Kidney (tissue), 14 donors: ENCODE results near the gene FLAD1. TPM values are rescaled to one million over a fixed set of nuclear protein-coding genes. Genes with fewer than 3 reads are reported as not detected.

Experiments
- DNase-seq, 5 donors: peaks; one replicate each; pipeline ENCODE4 v3.0.0-alpha.2; 2013 to 2020
- FAIRE-seq: peaks from 2 replicates; lab custom pipeline; 2012; peaks lifted over from hg19 to GRCh38; lab: Jason Lieb, UNC
- H3K27ac ChIP-seq, 2 donors: one replicate each; pipeline ENCODE4 v1.7.0; 2013; ENCODE audit warnings: low read depth in 2 of 2, low read length in 2 of 2, inconsistent platforms in 1 of 2
- H3K27me3 ChIP-seq: one replicate; pipeline ENCODE4 v1.7.1; 2013; ENCODE audit warnings: low read length, inconsistent platforms; ENCODE audit not compliant: control insufficient read depth, insufficient read depth
- H3K36me3 ChIP-seq, 3 donors: one replicate each; pipeline versions ENCODE4 v1.7.0 to v1.7.1; 2013; ENCODE audit warnings: low read length in 3 of 3, control low read depth in 1 of 3, inconsistent platforms in 1 of 3; ENCODE audit not compliant: insufficient read depth in 3 of 3, control insufficient read depth in 2 of 3
- H3K4me1 ChIP-seq, 3 donors: one replicate each; pipeline versions ENCODE4 v1.7.0 to v1.7.1; 2013; ENCODE audit warnings: low read length in 3 of 3, inconsistent platforms in 1 of 3, low read depth in 1 of 3; ENCODE audit not compliant: control insufficient read depth in 2 of 3, insufficient read depth in 2 of 3
- H3K4me3 ChIP-seq, 3 donors: one replicate each; pipeline versions ENCODE4 v1.7.0 to v1.8.1; 2013; ENCODE audit warnings: low read length in 3 of 3, control low read depth in 1 of 3, inconsistent platforms in 1 of 3
- H3K9ac ChIP-seq, 3 donors: one replicate each; pipeline versions ENCODE4 v1.7.0 to v1.7.1; 2013; ENCODE audit warnings: low read length in 3 of 3, control low read depth in 1 of 3, inconsistent platforms in 1 of 3
- H3K9me3 ChIP-seq, 3 donors: one replicate each; pipeline versions ENCODE4 v1.7.0 to v1.7.1; 2013; ENCODE audit warnings: low read length in 3 of 3, control low read depth in 1 of 3, inconsistent platforms in 1 of 3; ENCODE audit not compliant: control insufficient read depth in 2 of 3, insufficient read depth in 1 of 3
- intact Hi-C: fragments of 100-400 bp; cut with DNase I; formaldehyde crosslinking; loops from one replicate; pipeline ENCODE4 v1.11.1; 2022
- polyA plus RNA-seq: library from polyadenylated mRNA; stranded (reverse); fragments of 350-450 nt; fragmentation: Illumina TruSeq; extraction: RNeasy Lipid Tissue Mini Kit (QIAGEN cat#74804); gene quantifications from one replicate; pipeline ENCODE4 v1.2.3, GENCODE V29; 2014; ENCODE audit warnings: low read depth, low replicate concordance; ENCODE audit not compliant: insufficient read depth
- total RNA-seq: library from RNA; stranded (reverse); fragmentation: NEBNext Ultra II Directional; extraction: Animal tissue kit (Norgen Biotek cat#: 25700); gene quantifications from one replicate; pipeline ENCODE4 v1.2.1, GENCODE V29; 2021
- TF ChIP-seq, protein P1 (sequence below): IDR thresholded peaks from 3 replicates; pipeline ENCODE4 v1.5.1; 2012; ENCODE audit warnings: mild to moderate bottlenecking, moderate library complexity, borderline replicate concordance; ENCODE audit not compliant: insufficient read depth; ENCODE audit errors: extremely low read depth
- donor health status: control.
- donor health status: control.
- donor health status: control.
- donor health status: control.
- donor health status: control.
- donor health status: DM: yes; HTN: yes; CAD: no.
- donor health status: Normal renal cell carcinoma (clear cell type).

The FLAD1 gene
- total and polyA plus RNA-seq, 2 donors from 2014 or later, result 34.1 to 37.9 TPM

DNA sequence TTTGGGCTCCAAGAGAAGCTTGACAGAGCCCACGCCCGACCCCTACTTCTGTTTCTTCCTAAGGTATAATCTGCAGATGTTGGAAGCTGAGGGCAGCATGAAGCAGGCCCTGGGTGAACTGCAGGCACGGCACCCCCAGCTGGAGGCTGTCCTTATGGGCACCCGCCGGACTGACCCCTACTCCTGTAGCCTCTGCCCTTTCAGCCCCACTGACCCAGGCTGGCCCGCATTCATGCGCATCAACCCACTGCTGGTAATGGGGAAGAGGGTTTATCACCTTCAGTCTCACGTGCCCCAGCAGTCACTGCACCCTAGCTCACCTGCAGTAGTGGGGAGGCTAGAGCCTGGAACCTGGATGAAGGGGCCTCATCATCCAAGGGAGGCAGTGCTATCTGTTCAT is 7.1 kb downstream of the FLAD1 start:
- intact Hi-C loops, result no loop called here
- H3K27ac ChIP-seq, result no peak overlapping the region
- H3K4me1 ChIP-seq, result no peaks in the 10 kb centered on the region
- H3K9ac ChIP-seq, result no peak overlapping the region
- peak in 1 of 5 donors; percentile 51 for DNase-seq
- H3K4me3 ChIP-seq, result no peak overlapping the region
- peaks cover 2 to 16% (median 5%) of the 10 kb centered on the region in 3 donors for H3K36me3 ChIP-seq
- TF ChIP-seq, protein P1, sequence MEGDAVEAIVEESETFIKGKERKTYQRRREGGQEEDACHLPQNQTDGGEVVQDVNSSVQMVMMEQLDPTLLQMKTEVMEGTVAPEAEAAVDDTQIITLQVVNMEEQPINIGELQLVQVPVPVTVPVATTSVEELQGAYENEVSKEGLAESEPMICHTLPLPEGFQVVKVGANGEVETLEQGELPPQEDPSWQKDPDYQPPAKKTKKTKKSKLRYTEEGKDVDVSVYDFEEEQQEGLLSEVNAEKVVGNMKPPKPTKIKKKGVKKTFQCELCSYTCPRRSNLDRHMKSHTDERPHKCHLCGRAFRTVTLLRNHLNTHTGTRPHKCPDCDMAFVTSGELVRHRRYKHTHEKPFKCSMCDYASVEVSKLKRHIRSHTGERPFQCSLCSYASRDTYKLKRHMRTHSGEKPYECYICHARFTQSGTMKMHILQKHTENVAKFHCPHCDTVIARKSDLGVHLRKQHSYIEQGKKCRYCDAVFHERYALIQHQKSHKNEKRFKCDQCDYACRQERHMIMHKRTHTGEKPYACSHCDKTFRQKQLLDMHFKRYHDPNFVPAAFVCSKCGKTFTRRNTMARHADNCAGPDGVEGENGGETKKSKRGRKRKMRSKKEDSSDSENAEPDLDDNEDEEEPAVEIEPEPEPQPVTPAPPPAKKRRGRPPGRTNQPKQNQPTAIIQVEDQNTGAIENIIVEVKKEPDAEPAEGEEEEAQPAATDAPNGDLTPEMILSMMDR, result no peak
- no peaks in the 10 kb centered on the region for H3K9me3 ChIP-seq
- H3K27me3 ChIP-seq, result no peaks in the 10 kb centered on the region
- no peak for FAIRE-seq

DNA sequence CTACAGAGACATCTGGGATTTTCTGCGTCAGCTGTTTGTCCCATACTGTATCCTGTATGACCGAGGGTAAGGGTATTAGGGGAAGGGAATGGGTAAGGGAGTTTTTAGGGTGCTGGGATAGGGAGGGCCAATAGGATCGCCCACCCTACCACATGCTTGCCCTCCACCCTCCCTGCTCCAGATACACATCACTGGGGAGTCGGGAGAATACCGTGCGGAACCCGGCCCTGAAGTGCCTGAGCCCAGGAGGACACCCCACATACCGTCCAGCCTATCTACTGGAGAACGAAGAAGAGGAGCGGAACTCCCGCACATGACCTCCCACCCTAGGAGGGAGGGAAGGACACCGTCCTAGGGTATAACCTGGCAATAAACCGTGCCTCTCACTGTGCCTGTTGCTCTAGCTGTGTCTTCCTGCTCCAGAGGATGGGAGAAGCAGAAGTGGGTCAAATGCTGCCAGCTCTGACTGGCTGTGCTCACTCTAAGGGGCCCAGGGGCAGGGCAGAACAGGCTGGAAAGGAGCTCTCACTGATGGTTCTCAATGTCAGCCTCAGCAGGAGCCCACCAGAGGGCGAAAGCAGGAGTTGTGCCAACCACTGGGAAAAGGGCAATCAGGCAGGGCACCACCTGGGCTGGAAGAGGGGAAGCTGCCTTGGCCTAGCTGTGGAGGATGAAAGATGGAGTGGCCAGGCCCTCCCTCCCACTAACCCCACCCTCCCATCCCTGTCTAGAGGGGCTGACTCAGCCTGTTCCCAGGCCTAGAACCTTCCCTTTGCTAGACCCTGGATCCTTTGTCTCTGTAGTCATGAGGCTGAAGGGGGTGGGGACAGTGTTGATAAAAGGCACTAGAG is 9.8 kb downstream of the FLAD1 start:
- FAIRE-seq (no peak), DNase-seq (peak in 1 of 5 donors; percentile 49)
- TF ChIP-seq, protein P1, result peak; percentile 15

DNA sequence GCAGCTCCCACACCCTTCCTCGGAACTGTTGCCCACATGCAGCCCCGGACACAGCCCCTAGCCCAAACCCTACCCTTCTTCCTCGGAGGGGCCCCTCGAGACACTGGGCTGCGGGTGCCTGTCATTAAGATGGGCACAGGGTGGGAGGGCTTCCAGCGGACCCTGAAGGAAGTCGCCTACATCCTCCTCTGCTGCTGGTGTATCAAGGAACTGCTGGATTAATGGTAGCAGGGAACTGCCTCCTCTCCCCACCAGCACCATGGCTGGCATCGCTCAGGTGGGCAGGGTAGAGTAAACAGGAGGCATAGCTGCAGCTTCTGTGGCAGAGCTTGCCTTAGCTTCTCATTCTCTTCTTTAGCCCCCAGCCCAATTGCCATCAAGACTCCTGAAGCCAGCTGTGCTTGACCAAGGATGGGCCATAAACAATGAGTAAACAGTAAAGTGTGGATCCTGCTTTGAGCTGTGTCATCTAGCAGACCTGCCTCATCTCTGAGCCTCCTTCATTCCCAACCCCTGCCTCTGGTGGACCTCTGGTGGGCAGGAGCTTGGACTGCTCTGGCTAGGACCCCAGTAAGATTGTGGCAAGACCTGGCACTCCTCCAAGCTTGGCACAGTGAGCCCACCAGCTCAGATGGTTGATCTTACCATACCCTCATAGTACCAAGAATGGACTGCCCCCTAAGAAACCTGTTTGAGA is 10.6 kb downstream of the FLAD1 start, which contains the start of gene LENEP:
Gene LENEP (plus strand): TSS at position 15 of the 697 bp plus-strand sequence. CDS start 22 bp downstream, at position 37.
- peaks cover 0 to 2% (median 0%) of the 10 kb centered on the region in 3 donors for H3K36me3 ChIP-seq
- H3K4me3 ChIP-seq, result no peak within 1 kb of the TSS
- no peaks in the 10 kb centered on the region for H3K27me3 ChIP-seq
- TF ChIP-seq, protein P1, result no peak
- no peak within 1 kb of the TSS for H3K27ac ChIP-seq
- H3K9ac ChIP-seq, result no peak within 1 kb of the TSS
- H3K4me1 ChIP-seq, result no peaks in the 10 kb centered on the region
- intact Hi-C loops, result no loop called here
- no peaks in the 10 kb centered on the region for H3K9me3 ChIP-seq
- DNase-seq, result peak in 1 of 5 donors; percentile 54
- FAIRE-seq, result no peak

More for the DNA sequence above, 9.8 kb downstream of the FLAD1 start:
- H3K9ac ChIP-seq, result no peak overlapping the region
- H3K4me1 ChIP-seq, result no peaks in the 10 kb centered on the region
- H3K27ac ChIP-seq, result no peak overlapping the region
- intact Hi-C loops, result no loop called here
- no peaks in the 10 kb centered on the region for H3K27me3 ChIP-seq
- H3K4me3 ChIP-seq, result no peak overlapping the region
- H3K9me3 ChIP-seq, result no peaks in the 10 kb centered on the region
- peaks cover under 1 to 8% (median 3%) of the 10 kb centered on the region in 3 donors for H3K36me3 ChIP-seq
